HEK293 (cell line): ENCODE results near the gene KLHL22.

Source experiments
- CTCF ChIP-seq: fragments of 450-650 bp; formaldehyde crosslinking; IDR thresholded peaks from 2 replicates; pipeline ENCODE4 v1.5.1; 2016; ENCODE audit warnings: missing biosample characterization, missing genetic modification characterization
- GFI1B ChIP-seq: fragments of 450-650 bp; formaldehyde crosslinking; IDR thresholded peaks from 2 replicates; pipeline ENCODE4 v1.5.1; 2016; ENCODE audit warnings: missing biosample characterization, missing genetic modification characterization
- KLF8 ChIP-seq: fragments of 450-650 bp; formaldehyde crosslinking; IDR thresholded peaks from 2 replicates; pipeline ENCODE4 v1.5.1; 2016; ENCODE audit warnings: missing biosample characterization, missing genetic modification characterization
- MEIS1 ChIP-seq: sonication (generic); formaldehyde crosslinking; IDR thresholded peaks from 2 replicates; pipeline ENCODE4 v1.8.1; 2022; ENCODE audit warnings: missing genetic modification reagents, mild to moderate bottlenecking, borderline replicate concordance
- PRDM6 ChIP-seq: fragments of 450-650 bp; formaldehyde crosslinking; IDR thresholded peaks from 2 replicates; pipeline ENCODE4 v1.5.1; 2017; ENCODE audit warnings: missing biosample characterization, missing genetic modification characterization
- RBAK ChIP-seq: fragments of 450-650 bp; formaldehyde crosslinking; IDR thresholded peaks from 2 replicates; pipeline ENCODE4 v1.5.1; 2016; ENCODE audit warnings: missing biosample characterization, missing genetic modification characterization
- SCRT1 ChIP-seq: fragments of 450-650 bp; formaldehyde crosslinking; IDR thresholded peaks from 2 replicates; pipeline ENCODE4 v1.5.1; 2016; ENCODE audit warnings: missing biosample characterization, missing genetic modification characterization, borderline replicate concordance
- SP7 ChIP-seq: fragments of 450-650 bp; formaldehyde crosslinking; IDR thresholded peaks from 2 replicates; pipeline ENCODE4 v1.5.1; 2016; ENCODE audit warnings: missing biosample characterization, missing genetic modification characterization
- ZBTB44 ChIP-seq: fragments of 450-650 bp; IDR thresholded peaks from 2 replicates; pipeline ENCODE4 v1.5.1; 2018; ENCODE audit warnings: missing biosample characterization, mild to moderate bottlenecking, missing genetic modification characterization
- ZFHX2 ChIP-seq: fragments of 450-650 bp; formaldehyde crosslinking; conservative IDR thresholded peaks from 2 replicates; pipeline ENCODE4 v1.5.1; 2016; ENCODE audit warnings: missing biosample characterization, missing genetic modification characterization
- ZIC2 ChIP-seq: fragments of 450-650 bp; formaldehyde crosslinking; IDR thresholded peaks from 2 replicates; pipeline ENCODE4 v1.5.1; 2016; ENCODE audit warnings: missing biosample characterization, missing genetic modification characterization
- ZNF112 ChIP-seq: fragments of 450-650 bp; formaldehyde crosslinking; IDR thresholded peaks from 2 replicates; pipeline ENCODE4 v1.5.0; 2017; ENCODE audit warnings: missing biosample characterization, missing genetic modification characterization
- ZNF114 ChIP-seq: fragments of 450-650 bp; formaldehyde crosslinking; IDR thresholded peaks from 2 replicates; pipeline ENCODE4 v1.5.0; 2017; ENCODE audit warnings: missing biosample characterization, missing genetic modification characterization
- ZNF169 ChIP-seq: fragments of 450-650 bp; formaldehyde crosslinking; IDR thresholded peaks from 2 replicates; pipeline ENCODE4 v1.5.1; 2016; ENCODE audit warnings: missing biosample characterization, missing genetic modification characterization
- ZNF174 ChIP-seq: fragments of 450-650 bp; formaldehyde crosslinking; IDR thresholded peaks from 2 replicates; pipeline ENCODE4 v1.5.0; 2017; ENCODE audit warnings: missing biosample characterization, mild to moderate bottlenecking, missing genetic modification characterization
- ZNF223 ChIP-seq: fragments of 450-650 bp; formaldehyde crosslinking; IDR thresholded peaks from 2 replicates; pipeline ENCODE4 v1.5.1; 2016; ENCODE audit warnings: missing biosample characterization, missing genetic modification characterization
- ZNF292 ChIP-seq: fragments of 450-650 bp; formaldehyde crosslinking; IDR thresholded peaks from 2 replicates; pipeline ENCODE4 v1.5.1; 2016; ENCODE audit warnings: low read depth, missing biosample characterization, missing genetic modification characterization, borderline replicate concordance
- ZNF311 ChIP-seq: fragments of 450-650 bp; formaldehyde crosslinking; IDR thresholded peaks from 2 replicates; pipeline ENCODE4 v1.5.1; 2017; ENCODE audit warnings: missing biosample characterization, missing genetic modification characterization, borderline replicate concordance
- ZNF335 ChIP-seq: fragments of 450-650 bp; formaldehyde crosslinking; conservative IDR thresholded peaks from 2 replicates; pipeline ENCODE4 v1.5.1; 2016; ENCODE audit warnings: missing biosample characterization, missing genetic modification characterization
- ZNF37A ChIP-seq: fragments of 450-650 bp; IDR thresholded peaks from 2 replicates; pipeline ENCODE4 v1.5.1; 2018; ENCODE audit warnings: missing biosample characterization, missing genetic modification characterization
- ZNF391 ChIP-seq: fragments of 450-650 bp; formaldehyde crosslinking; IDR thresholded peaks from 2 replicates; pipeline ENCODE4 v1.5.1; 2016; ENCODE audit warnings: low read depth, missing biosample characterization, missing genetic modification characterization, borderline replicate concordance
- ZNF510 ChIP-seq: fragments of 450-650 bp; formaldehyde crosslinking; IDR thresholded peaks from 2 replicates; pipeline ENCODE4 v1.5.1; 2018; ENCODE audit warnings: mild to moderate bottlenecking, missing genetic modification characterization, missing biosample characterization; ENCODE audit not compliant: insufficient replicate concordance
- ZNF530 ChIP-seq: fragments of 450-650 bp; formaldehyde crosslinking; IDR thresholded peaks from 2 replicates; pipeline ENCODE4 v1.5.1; 2016; ENCODE audit warnings: low read depth, missing biosample characterization, missing genetic modification characterization
- ZNF660 ChIP-seq: fragments of 450-650 bp; IDR thresholded peaks from 2 replicates; pipeline ENCODE4 v1.5.1; 2018; ENCODE audit warnings: missing biosample characterization, mild to moderate bottlenecking, missing genetic modification characterization
- ZNF791 ChIP-seq: fragments of 450-650 bp; formaldehyde crosslinking; IDR thresholded peaks from 2 replicates; pipeline ENCODE4 v1.5.1; 2016; ENCODE audit warnings: missing biosample characterization, missing genetic modification characterization
- TF ChIP-seq, protein P1 (sequence below): fragments of 450-650 bp; formaldehyde crosslinking; IDR thresholded peaks from 2 replicates; pipeline ENCODE4 v1.5.1; 2016; ENCODE audit warnings: missing biosample characterization, missing genetic modification characterization
- TF ChIP-seq, protein P2 (sequence below): sonication (generic); formaldehyde crosslinking; IDR thresholded peaks from 2 replicates; pipeline ENCODE4 v1.8.1; 2022; ENCODE audit warnings: mild to moderate bottlenecking, moderate library complexity, missing genetic modification reagents
- TF ChIP-seq, protein P3 (sequence below): fragments of 450-650 bp; formaldehyde crosslinking; IDR thresholded peaks from 2 replicates; pipeline ENCODE4; 2016; ENCODE audit warnings: missing biosample characterization, missing genetic modification characterization
- TF ChIP-seq, protein P4 (sequence below): fragments of 450-650 bp; formaldehyde crosslinking; IDR thresholded peaks from 2 replicates; pipeline ENCODE4 v1.5.1; 2016; ENCODE audit warnings: missing biosample characterization, missing genetic modification characterization

The KLHL22 gene

DNA sequence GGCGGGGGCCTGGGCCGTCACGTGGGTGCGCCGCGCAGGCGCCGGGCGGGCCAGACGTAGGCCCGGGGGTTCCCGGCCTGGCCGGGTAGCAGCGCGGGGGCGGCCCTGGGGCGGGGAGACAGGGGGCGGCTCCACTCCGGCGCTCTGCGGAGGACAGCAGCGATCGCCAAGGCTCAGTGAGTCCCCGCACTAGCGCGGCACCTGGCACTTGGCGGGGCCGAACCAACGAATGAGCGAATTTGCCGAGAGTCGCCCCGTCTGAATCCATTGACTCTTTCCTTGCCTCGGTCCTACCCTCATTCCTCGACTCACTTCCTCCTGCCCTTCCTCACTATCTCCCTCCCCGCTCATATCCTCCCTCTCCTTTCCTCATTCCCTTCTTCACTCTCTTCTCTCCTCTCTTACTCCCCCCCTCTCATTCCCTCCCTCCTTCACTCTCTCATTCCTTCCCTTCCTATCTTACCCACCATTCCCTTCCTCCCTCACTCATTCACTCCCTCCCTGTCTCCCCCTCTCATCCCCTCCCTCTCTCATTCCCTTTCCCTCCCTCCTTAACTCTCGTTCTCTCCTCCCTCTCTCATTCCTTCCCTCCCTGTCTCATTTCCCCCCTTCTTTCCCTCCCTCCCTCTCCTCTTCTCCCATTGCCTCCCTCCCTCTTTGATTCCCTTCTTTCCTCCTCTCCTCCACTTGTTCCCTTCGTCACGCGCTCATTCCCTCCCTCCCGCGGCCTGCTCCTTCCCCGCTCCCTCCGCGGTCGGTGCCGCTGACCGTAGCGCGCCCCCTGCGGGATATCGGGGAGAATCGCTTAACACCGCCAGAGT, 476 bp upstream of the KLHL22 start (continued):
- TF ChIP-seq PRDM6 = no peak
- no peak for TF ChIP-seq ZBTB44 (tag by site-specific recombination)
- no peak; the same call in 1 of the 2 replicates for TF ChIP-seq ZNF660
- TF ChIP-seq SP7 (tag by site-specific recombination) = peak; percentile 89
- TF ChIP-seq ZNF169 = 0 out of 2 replicates have a peak, but pooled peaks have one; percentile 89
- TF ChIP-seq MEIS1 (CRISPR knock-in tag) = no peak
- peak; percentile 99 for TF ChIP-seq SCRT1 (tag by site-specific recombination)
- TF ChIP-seq, protein P1, sequence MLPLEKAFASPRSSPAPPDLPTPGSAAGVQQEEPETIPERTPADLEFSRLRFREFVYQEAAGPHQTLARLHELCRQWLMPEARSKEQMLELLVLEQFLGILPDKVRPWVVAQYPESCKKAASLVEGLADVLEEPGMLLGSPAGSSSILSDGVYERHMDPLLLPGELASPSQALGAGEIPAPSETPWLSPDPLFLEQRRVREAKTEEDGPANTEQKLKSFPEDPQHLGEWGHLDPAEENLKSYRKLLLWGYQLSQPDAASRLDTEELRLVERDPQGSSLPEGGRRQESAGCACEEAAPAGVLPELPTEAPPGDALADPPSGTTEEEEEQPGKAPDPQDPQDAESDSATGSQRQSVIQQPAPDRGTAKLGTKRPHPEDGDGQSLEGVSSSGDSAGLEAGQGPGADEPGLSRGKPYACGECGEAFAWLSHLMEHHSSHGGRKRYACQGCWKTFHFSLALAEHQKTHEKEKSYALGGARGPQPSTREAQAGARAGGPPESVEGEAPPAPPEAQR (tag by site-specific recombination) = peak; percentile 97
- TF ChIP-seq ZNF391 (tag by site-specific recombination) = peak; percentile 98
- TF ChIP-seq ZNF223 (tag by site-specific recombination) = peak; percentile 69; the same call in 1 of the 2 replicates
- no peak for TF ChIP-seq ZNF292 (tag by site-specific recombination)
- TF ChIP-seq, protein P2, sequence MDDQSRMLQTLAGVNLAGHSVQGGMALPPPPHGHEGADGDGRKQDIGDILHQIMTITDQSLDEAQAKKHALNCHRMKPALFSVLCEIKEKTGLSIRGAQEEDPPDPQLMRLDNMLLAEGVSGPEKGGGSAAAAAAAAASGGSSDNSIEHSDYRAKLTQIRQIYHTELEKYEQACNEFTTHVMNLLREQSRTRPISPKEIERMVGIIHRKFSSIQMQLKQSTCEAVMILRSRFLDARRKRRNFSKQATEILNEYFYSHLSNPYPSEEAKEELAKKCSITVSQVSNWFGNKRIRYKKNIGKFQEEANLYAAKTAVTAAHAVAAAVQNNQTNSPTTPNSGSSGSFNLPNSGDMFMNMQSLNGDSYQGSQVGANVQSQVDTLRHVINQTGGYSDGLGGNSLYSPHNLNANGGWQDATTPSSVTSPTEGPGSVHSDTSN (CRISPR knock-in tag) = no peak
- TF ChIP-seq ZNF112 (tag by site-specific recombination) = no peak
- TF ChIP-seq ZIC2 = peak; percentile 74; the same call in 1 of the 2 replicates
- TF ChIP-seq ZNF791 = peak; percentile 84; the same call in 1 of the 2 replicates
- TF ChIP-seq ZNF114 (tag by site-specific recombination) = no peak
- no peak for TF ChIP-seq ZNF311
- TF ChIP-seq CTCF (tag by site-specific recombination) = peak; percentile 97
- TF ChIP-seq, protein P3, sequence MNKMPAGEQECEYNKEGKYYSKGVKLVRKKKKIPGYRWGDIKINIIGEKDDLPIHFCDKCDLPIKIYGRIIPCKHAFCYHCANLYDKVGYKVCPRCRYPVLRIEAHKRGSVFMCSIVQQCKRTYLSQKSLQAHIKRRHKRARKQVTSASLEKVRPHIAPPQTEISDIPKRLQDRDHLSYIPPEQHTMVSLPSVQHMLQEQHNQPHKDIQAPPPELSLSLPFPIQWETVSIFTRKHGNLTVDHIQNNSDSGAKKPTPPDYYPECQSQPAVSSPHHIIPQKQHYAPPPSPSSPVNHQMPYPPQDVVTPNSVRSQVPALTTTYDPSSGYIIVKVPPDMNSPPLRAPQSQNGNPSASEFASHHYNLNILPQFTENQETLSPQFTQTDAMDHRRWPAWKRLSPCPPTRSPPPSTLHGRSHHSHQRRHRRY (tag by site-specific recombination) = peak; percentile 97
- TF ChIP-seq ZNF37A (tag by site-specific recombination) = no peak
- no peak; the same call in 1 of the 2 replicates for TF ChIP-seq ZNF530
- TF ChIP-seq KLF8 (tag by site-specific recombination) = peak; percentile 98
- peak; percentile 73 for TF ChIP-seq ZFHX2
- TF ChIP-seq ZNF174 (tag by site-specific recombination) = no peak
- no peak for TF ChIP-seq GFI1B (tag by site-specific recombination)
- TF ChIP-seq RBAK (tag by site-specific recombination) = no peak
- peak; percentile 91 for TF ChIP-seq ZNF335
- TF ChIP-seq ZNF510 (tag by site-specific recombination) = no peak
- TF ChIP-seq, protein P4, sequence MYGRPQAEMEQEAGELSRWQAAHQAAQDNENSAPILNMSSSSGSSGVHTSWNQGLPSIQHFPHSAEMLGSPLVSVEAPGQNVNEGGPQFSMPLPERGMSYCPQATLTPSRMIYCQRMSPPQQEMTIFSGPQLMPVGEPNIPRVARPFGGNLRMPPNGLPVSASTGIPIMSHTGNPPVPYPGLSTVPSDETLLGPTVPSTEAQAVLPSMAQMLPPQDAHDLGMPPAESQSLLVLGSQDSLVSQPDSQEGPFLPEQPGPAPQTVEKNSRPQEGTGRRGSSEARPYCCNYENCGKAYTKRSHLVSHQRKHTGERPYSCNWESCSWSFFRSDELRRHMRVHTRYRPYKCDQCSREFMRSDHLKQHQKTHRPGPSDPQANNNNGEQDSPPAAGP (tag by site-specific recombination) = peak; percentile 91
